GM23338 (cell line): ENCODE results near the gene SLC10A6. TPM values are rescaled to one million over a fixed set of nuclear protein-coding genes. Genes with fewer than 3 reads are reported as not detected.

Experiments used
- ATAC-seq: fragments of 200-7000 bp; cut with Tn5 transposase; 3 replicates; pipeline ENCODE4 v1.9.1; 2020
- DNase-seq: peaks from one replicate; pipeline ENCODE4 v3.0.0-alpha.2; 2015; ENCODE audit warnings: low spot score
- H2AFZ ChIP-seq: fragments of 200-600 bp; sonication (generic); 2 replicates; pipeline ENCODE4 v1.8.0; 2016; ENCODE audit warnings: antibody characterized with exemption, mild to moderate bottlenecking, moderate library complexity
- H3F3A ChIP-seq: fragments of 200-600 bp; sonication (generic); replicated peaks from 2 replicates; pipeline ENCODE4 v1.8.0; 2017; ENCODE audit warnings: antibody characterized with exemption, mixed run types, low read depth
- H3K27ac ChIP-seq: fragments of 200-600 bp; sonication (generic); 2 replicates; pipeline ENCODE4 v1.6.1; 2016; ENCODE audit warnings: low read depth
- H3K27me3 ChIP-seq: fragments of 200-600 bp; sonication (generic); 2 replicates; pipeline ENCODE4 v1.8.0; 2016; ENCODE audit warnings: mild to moderate bottlenecking, mixed run types, moderate library complexity; ENCODE audit not compliant: insufficient read depth
- H3K36me3 ChIP-seq: fragments of 200-600 bp; sonication (generic); 2 replicates; pipeline ENCODE4 v1.8.0; 2016; ENCODE audit warnings: mild to moderate bottlenecking; ENCODE audit not compliant: insufficient read depth
- H3K4me1 ChIP-seq: fragments of 200-600 bp; sonication (generic); 2 replicates; pipeline ENCODE4 v1.8.0; 2016; ENCODE audit warnings: mild to moderate bottlenecking, moderate library complexity; ENCODE audit not compliant: insufficient read depth
- H3K4me2 ChIP-seq: fragments of 200-600 bp; sonication (generic); 2 replicates; pipeline ENCODE4 v1.7.1; 2017; ENCODE audit warnings: mixed run types
- H3K4me3 ChIP-seq: fragments of 200-600 bp; sonication (generic); 2 replicates; pipeline ENCODE4 v1.6.1; 2016; ENCODE audit warnings: mixed run types
- H3K79me2 ChIP-seq: fragments of 200-600 bp; sonication (generic); replicated peaks from 2 replicates; pipeline ENCODE4 v1.8.0; 2017; ENCODE audit warnings: mild to moderate bottlenecking; ENCODE audit not compliant: insufficient read depth
- H3K9me2 ChIP-seq: fragments of 200-600 bp; sonication (generic); 2 replicates; pipeline ENCODE4 v1.8.0; 2017; ENCODE audit not compliant: insufficient read depth
- H4K20me1 ChIP-seq: fragments of 200-600 bp; sonication (generic); replicated peaks from 2 replicates; pipeline ENCODE4 v1.8.0; 2017; ENCODE audit warnings: mild to moderate bottlenecking; ENCODE audit not compliant: insufficient read depth
- H3K27ac Mint-ChIP-seq: 2 replicates; pipeline ENCODE4 v1.8.0; 2020; ENCODE audit warnings: inconsistent platforms, mild to moderate bottlenecking, moderate library complexity, mixed read lengths
- H3K27me3 Mint-ChIP-seq: 3 replicates; pipeline ENCODE4 v1.8.0; 2022; ENCODE audit warnings: low read depth, mild to moderate bottlenecking, moderate library complexity, mixed read lengths, inconsistent platforms; ENCODE audit not compliant: insufficient read depth, poor library complexity
- H3K36me3 Mint-ChIP-seq: 3 replicates; pipeline ENCODE4 v1.8.0; 2021; ENCODE audit warnings: low read depth, mild to moderate bottlenecking, inconsistent platforms, moderate library complexity, mixed read lengths
- H3K4me1 Mint-ChIP-seq: 3 replicates; pipeline ENCODE4 v1.8.0; 2020; ENCODE audit warnings: mild to moderate bottlenecking, inconsistent platforms, mixed read lengths
- H3K4me3 Mint-ChIP-seq: 3 replicates; pipeline ENCODE4 v1.8.0; 2021; ENCODE audit warnings: moderate library complexity, mild to moderate bottlenecking, inconsistent platforms, mixed read lengths
- H3K9me3 Mint-ChIP-seq: 3 replicates; pipeline ENCODE4 v1.8.0; 2020; ENCODE audit warnings: moderate library complexity, mild to moderate bottlenecking, inconsistent platforms, mixed read lengths
- CREB1 ChIP-seq: fragments of 250-450 bp; sonication (Bioruptor Pico); IDR thresholded peaks from 2 replicates; pipeline ENCODE4 v1.5.0; 2020; ENCODE audit warnings: low read depth, mild to moderate bottlenecking, moderate library complexity
- CTCF ChIP-seq, 2 experiments: fragments of 200-600 bp in 1 of 2; sonication (generic) in 1 of 2; conservative IDR thresholded peaks; 2 replicates each; pipeline versions ENCODE4 v1.5.1 to v1.6.1; 2016 to 2017; ENCODE audit warnings: antibody characterized with exemption in 2 of 2, low read depth in 2 of 2, mild to moderate bottlenecking in 2 of 2, moderate library complexity in 1 of 2
- ETS1 ChIP-seq: IDR thresholded peaks from 2 replicates; pipeline ENCODE4 v1.6.1; 2016; ENCODE audit warnings: antibody characterized with exemption
- EZH2 ChIP-seq: fragments of 200-600 bp; sonication (generic); IDR thresholded peaks from one replicate; pipeline ENCODE4 v1.8.0; 2017; ENCODE audit warnings: antibody characterized with exemption, mild to moderate bottlenecking, low read depth; ENCODE audit not compliant: unreplicated experiment
- EZH2phosphoT487 ChIP-seq: fragments of 200-600 bp; sonication (generic); IDR thresholded peaks from one replicate; pipeline ENCODE4 v1.8.1; 2018; ENCODE audit warnings: antibody characterized with exemption; ENCODE audit not compliant: unreplicated experiment
- JUNB ChIP-seq: IDR thresholded peaks from one replicate; pipeline ENCODE4 v1.6.1; 2016; ENCODE audit warnings: antibody characterized with exemption; ENCODE audit not compliant: unreplicated experiment
- NANOG ChIP-seq: IDR thresholded peaks from 2 replicates; pipeline ENCODE4 v1.6.1; 2016; ENCODE audit warnings: antibody characterized with exemption, borderline replicate concordance
- POLR2AphosphoS5 ChIP-seq: IDR thresholded peaks from 2 replicates; pipeline ENCODE4 v1.6.1; 2016; ENCODE audit warnings: antibody characterized with exemption, low read depth
- REST ChIP-seq: IDR thresholded peaks from one replicate; pipeline ENCODE4 v1.6.1; 2018; ENCODE audit warnings: antibody characterized with exemption; ENCODE audit not compliant: unreplicated experiment
- STAT1 ChIP-seq: IDR thresholded peaks from one replicate; pipeline ENCODE4 v1.6.1; 2016; ENCODE audit warnings: antibody characterized with exemption; ENCODE audit not compliant: unreplicated experiment
- ZNF114 ChIP-seq: fragments of 250-450 bp; sonication (Bioruptor Pico); IDR thresholded peaks from 2 replicates; pipeline ENCODE4 v1.5.0; 2020; ENCODE audit warnings: mild to moderate bottlenecking, moderate library complexity
- ZNF331 ChIP-seq: fragments of 250-450 bp; sonication (Bioruptor Pico); IDR thresholded peaks from 2 replicates; pipeline ENCODE4 v1.5.0; 2020; ENCODE audit warnings: low read depth, mild to moderate bottlenecking, moderate library complexity
- ZNF462 ChIP-seq: fragments of 250-450 bp; sonication (Bioruptor Pico); IDR thresholded peaks from 2 replicates; pipeline ENCODE4 v1.5.0; 2020; ENCODE audit warnings: mild to moderate bottlenecking, moderate library complexity
- polyA plus RNA-seq: library from polyadenylated mRNA; unstranded; fragments of >200 nt; fragmentation: Nextera tagmentation; extraction: Ambion mirVana; gene quantifications from 2 replicates; pipeline ENCODE4 v1.2.1, GENCODE V29; 2016
- total RNA-seq: library from RNA; depleted of rRNA; stranded (reverse); fragments of >200 nt; shearing (Covaris generic); gene quantifications from 2 replicates; pipeline ENCODE4 v1.2.3, GENCODE V29; 2014

Gene SLC10A6
- total and polyA plus RNA-seq, 2 experiments from 2014 or later = not detected

GRCh38 chr4:86821151-86821550, 28.0 kb downstream of the SLC10A6 start:
- H4K20me1 ChIP-seq = no peaks in the 10 kb centered on the region
- H3K36me3 Mint-ChIP-seq = peaks cover 3% of the 10 kb centered on the region; the same call in 2 of the 3 replicates
- no peak for DNase-seq
- H2AFZ ChIP-seq = no peak overlapping the region
- no peak overlapping the region for H3K27ac ChIP-seq
- no peak overlapping the region for H3K27ac Mint-ChIP-seq
- no peak for TF ChIP-seq ZNF462 (CRISPR knock-in tag)
- TF ChIP-seq POLR2AphosphoS5 = no peak
- no peak for TF ChIP-seq JUNB
- no peak for TF ChIP-seq REST
- TF ChIP-seq CREB1 (CRISPR knock-in tag) = no peak
- no peak for TF ChIP-seq NANOG
- no peak for TF ChIP-seq EZH2phosphoT487
- TF ChIP-seq ZNF114 (CRISPR knock-in tag) = no peak
- TF ChIP-seq ETS1 = no peak
- TF ChIP-seq STAT1 = no peak
- no peak for TF ChIP-seq ZNF331 (CRISPR knock-in tag)
- no peak for TF ChIP-seq CTCF (conservative IDR thresholded peaks at IDR 0.05; ENCODE audit: low read depth in 2 of 2)
- no peak for TF ChIP-seq EZH2
- no peaks in the 10 kb centered on the region for H3K27me3 ChIP-seq
- no peaks in the 10 kb centered on the region for H3K36me3 ChIP-seq
- H3K4me3 Mint-ChIP-seq = no peak overlapping the region
- H3K4me1 Mint-ChIP-seq = peaks cover 5% of the 10 kb centered on the region; the same call in 2 of the 3 replicates
- no peaks in the 10 kb centered on the region for H3K79me2 ChIP-seq
- H3K9me2 ChIP-seq = peaks cover 7% of the 10 kb centered on the region; the same call in 1 of the 2 replicates
- no peak overlapping the region for H3K4me2 ChIP-seq
- H3K27me3 Mint-ChIP-seq = no peaks in the 10 kb centered on the region
- H3K9me3 Mint-ChIP-seq = no peaks in the 10 kb centered on the region
- no peak overlapping the region for H3K4me3 ChIP-seq
- 0 out of 2 replicates have a peak, but pooled peaks cover 6% of the 10 kb centered on the region for H3K4me1 ChIP-seq
- H3F3A ChIP-seq = no peaks in the 10 kb centered on the region
- no peak for ATAC-seq
